Ectodermal cell (in vitro differentiated cells): ENCODE results near the gene LEFTY2.

Experiments used
- H3K27ac ChIP-seq: 2 replicates; pipeline ENCODE4 v1.7.0; 2013; ENCODE audit warnings: mild to moderate bottlenecking, low read depth, low read length; ENCODE audit not compliant: insufficient read depth, poor library complexity, severe bottlenecking
- H3K27me3 ChIP-seq: 2 replicates; pipeline ENCODE4 v1.7.0; 2013; ENCODE audit warnings: mild to moderate bottlenecking, low read length; ENCODE audit not compliant: insufficient read depth, control insufficient read depth, poor library complexity, severe bottlenecking
- H3K36me3 ChIP-seq: one replicate; pipeline ENCODE4 v1.7.0; 2013; ENCODE audit warnings: low read length; ENCODE audit not compliant: control insufficient read depth, insufficient read depth
- H3K4me1 ChIP-seq: one replicate; pipeline ENCODE4 v1.7.0; 2013; ENCODE audit warnings: low read length; ENCODE audit not compliant: control insufficient read depth, insufficient read depth
- H3K4me3 ChIP-seq: 2 replicates; pipeline ENCODE4 v1.7.0; 2013; ENCODE audit warnings: low read depth, low read length, control low read depth; ENCODE audit not compliant: insufficient read depth
- H3K9me3 ChIP-seq: 2 replicates; pipeline ENCODE4 v1.7.0; 2013; ENCODE audit warnings: mild to moderate bottlenecking, low read length, moderate library complexity; ENCODE audit not compliant: control insufficient read depth
- WGBS, 2 experiments: methylation state at CpG; one replicate each; pipeline ENCODE4 v1.1.7; 2013; ENCODE audit warnings: missing lambda C conversion rate in 2 of 2; 5-methylcytosine and 5-hydroxymethylcytosine counted together

Gene LEFTY2

DNA sequence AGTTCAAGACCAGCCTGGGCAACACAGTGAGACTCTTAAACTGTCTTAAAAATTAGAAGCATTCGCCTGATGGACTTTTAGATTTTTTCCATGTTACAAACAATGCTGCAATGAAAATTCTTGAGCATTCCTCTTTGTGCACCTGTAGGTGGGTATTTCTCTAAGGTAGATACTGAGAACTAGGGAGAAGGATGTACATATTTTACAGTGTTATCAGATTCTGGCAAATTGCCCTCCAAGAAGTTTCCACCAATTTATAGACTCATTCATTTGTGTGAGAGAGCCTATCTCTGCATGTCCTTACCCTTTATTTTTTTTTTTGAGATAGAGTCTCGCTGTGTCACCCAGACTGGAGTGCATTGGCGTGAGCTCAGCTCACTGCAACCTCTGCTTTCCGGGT, 12.3 kb upstream of the LEFTY2 start:
- Histone ChIP-seq H3K4me3 (no peak overlapping the region), H3K27me3 (peaks cover 7% of the 10 kb centered on the region), H3K36me3 (no peaks in the 10 kb centered on the region), H3K9me3 (no peaks in the 10 kb centered on the region), H3K4me1 (no peaks in the 10 kb centered on the region), H3K27ac (no peak overlapping the region)
- WGBS, 2 experiments = 91 to 92% methylated on average over 4 of the region's 4 CpGs

DNA sequence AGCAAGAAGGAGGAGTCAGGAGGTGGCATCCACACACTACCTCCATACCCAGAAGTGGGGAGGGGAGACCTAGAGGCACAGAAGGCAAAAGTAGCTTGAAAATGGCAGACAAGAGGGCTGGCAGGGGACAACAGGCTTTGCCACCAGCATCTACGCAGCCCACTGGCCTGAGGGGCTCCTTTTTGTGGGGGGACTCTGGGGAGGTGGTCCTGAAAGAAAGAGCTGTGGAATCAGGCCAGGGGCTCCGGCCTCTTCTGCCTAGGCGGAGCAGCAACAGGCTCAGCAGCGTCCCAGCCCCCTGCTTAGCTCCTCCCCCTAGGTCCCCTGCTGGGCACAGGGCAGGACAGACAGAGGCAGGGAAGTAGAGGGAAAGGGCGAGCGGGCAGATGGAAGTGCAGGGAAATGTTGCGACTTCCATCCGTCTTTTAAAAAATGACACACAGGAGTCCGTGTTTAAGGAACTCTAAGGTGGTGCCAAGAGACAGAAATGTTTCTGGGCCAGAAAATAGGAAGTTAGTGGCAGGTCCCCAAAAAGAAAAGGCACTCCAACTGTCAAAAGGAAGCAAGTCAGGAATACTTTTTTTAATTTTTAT, 10.0 kb upstream of the LEFTY2 start:
- Histone ChIP-seq H3K4me3 (no peak overlapping the region), H3K36me3 (no peaks in the 10 kb centered on the region), H3K27me3 (peaks cover 25% of the 10 kb centered on the region), H3K27ac (no peak overlapping the region), H3K4me1 (peaks cover 6% of the 10 kb centered on the region), H3K9me3 (no peaks in the 10 kb centered on the region)
- 65 to 67% methylated on average over 9 of the region's 9 CpGs for WGBS, 2 experiments

DNA sequence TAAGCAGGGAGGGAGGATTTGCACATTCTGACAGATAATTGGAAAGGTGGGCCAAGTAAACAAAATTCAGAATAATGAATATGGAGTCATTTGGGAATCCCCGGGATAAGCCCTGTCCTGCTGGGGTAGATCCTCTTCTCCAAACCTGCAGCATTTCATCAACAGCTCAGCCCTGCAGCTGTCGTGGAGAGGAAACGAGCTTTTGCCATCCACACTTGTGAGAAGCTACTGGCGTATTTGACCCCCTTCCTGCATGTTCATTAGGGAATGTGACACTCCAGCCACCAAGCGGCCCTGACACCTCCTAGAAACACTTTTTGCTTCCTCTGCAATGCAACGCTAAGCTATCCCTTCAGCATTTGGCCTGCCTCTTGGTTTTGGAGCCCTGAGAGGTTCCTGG, 8.0 kb upstream of the LEFTY2 start:
- Histone ChIP-seq H3K4me1 (peaks cover 21% of the 10 kb centered on the region), H3K9me3 (no peaks in the 10 kb centered on the region), H3K36me3 (no peaks in the 10 kb centered on the region), H3K27ac (no peak overlapping the region), H3K27me3 (peaks cover 25% of the 10 kb centered on the region), H3K4me3 (no peak overlapping the region)
- WGBS, 2 experiments = 47 to 58% methylated on average over 6 of the region's 6 CpGs

DNA sequence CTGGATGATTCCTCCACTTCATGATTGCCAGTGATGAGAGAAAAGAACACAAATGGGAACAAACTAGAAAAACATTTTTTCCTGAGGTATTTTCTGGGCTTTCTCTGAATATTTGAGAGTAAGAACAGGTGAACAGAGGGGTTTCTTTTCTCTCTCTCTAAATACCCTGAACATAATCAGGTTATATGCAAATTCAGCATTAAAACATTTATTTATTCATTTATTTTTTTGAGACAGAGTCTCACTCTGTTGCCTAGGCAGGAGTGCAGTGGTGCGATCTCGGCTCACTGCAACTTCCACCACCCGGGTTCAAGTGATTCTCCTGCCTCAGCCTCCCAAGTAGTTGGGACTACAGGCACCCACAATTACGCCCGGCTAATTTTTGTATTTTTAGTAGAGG, 5.8 kb upstream of the LEFTY2 start:
- H3K9me3 ChIP-seq = no peaks in the 10 kb centered on the region
- no peaks in the 10 kb centered on the region for H3K36me3 ChIP-seq
- WGBS, 2 experiments = 86 to 90% methylated on average over 5 of the region's 5 CpGs
- no peak overlapping the region for H3K27ac ChIP-seq
- peaks cover 35% of the 10 kb centered on the region for H3K27me3 ChIP-seq
- H3K4me3 ChIP-seq = no peak overlapping the region
- H3K4me1 ChIP-seq = peaks cover 23% of the 10 kb centered on the region

- Histone ChIP-seq H3K36me3 (no peaks in the 10 kb centered on the region), H3K9me3 (no peaks in the 10 kb centered on the region), H3K4me3 (no peak overlapping the region), H3K4me1 (peaks cover 29% of the 10 kb centered on the region), H3K27me3 (peaks cover 35% of the 10 kb centered on the region), H3K27ac (no peak overlapping the region)
- WGBS, 2 experiments = 65 to 69% methylated on average over 4 of the region's 4 CpGs
Measured at GRCh38 chr1:225946082-225946620, 5.1 kb upstream of the LEFTY2 start.

GRCh38 chr1:225945564-225945963, 4.5 kb upstream of the LEFTY2 start:
- no peaks in the 10 kb centered on the region for H3K36me3 ChIP-seq
- peaks cover 35% of the 10 kb centered on the region for H3K4me1 ChIP-seq
- WGBS, 2 experiments = 13% methylated on average over 4 of the region's 4 CpGs
- no peak overlapping the region for H3K4me3 ChIP-seq
- peaks cover 35% of the 10 kb centered on the region for H3K27me3 ChIP-seq
- H3K27ac ChIP-seq = no peak overlapping the region
- no peaks in the 10 kb centered on the region for H3K9me3 ChIP-seq

- Histone ChIP-seq H3K4me3 (no peak overlapping the region), H3K36me3 (no peaks in the 10 kb centered on the region), H3K27ac (no peak overlapping the region), H3K4me1 (peaks cover 37% of the 10 kb centered on the region), H3K9me3 (no peaks in the 10 kb centered on the region), H3K27me3 (peaks cover 35% of the 10 kb centered on the region)
- WGBS, 2 experiments = 79 to 86% methylated on average over 7 of the region's 7 CpGs
Measured at GRCh38 chr1:225944951-225945350, 3.9 kb upstream of the LEFTY2 start.

DNA sequence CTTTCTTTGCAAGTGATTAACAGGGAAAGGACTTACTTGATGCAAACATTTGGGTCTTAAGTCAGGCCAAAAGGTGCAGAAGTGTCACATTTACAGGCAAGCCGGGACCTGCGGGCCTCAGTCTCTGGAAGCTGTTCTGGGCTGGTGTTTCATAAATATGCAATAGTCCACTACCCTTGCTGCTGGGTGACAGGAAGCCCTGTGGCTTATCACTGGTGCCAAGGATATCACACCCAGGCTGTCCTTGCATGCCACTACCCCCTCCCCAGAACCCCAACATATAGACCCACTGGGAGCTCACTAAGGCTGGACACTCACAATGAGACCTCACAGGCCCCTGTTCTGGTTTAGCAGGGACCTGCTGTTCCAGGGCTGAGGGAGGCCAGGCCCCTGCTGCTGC, 3.4 kb upstream of the LEFTY2 start:
- Histone ChIP-seq H3K9me3 (no peaks in the 10 kb centered on the region), H3K4me3 (no peak overlapping the region), H3K27ac (no peak overlapping the region), H3K4me1 (peaks cover 37% of the 10 kb centered on the region), H3K27me3 (peaks cover 35% of the 10 kb centered on the region), H3K36me3 (no peaks in the 10 kb centered on the region)
- WGBS, 2 experiments = 93 to 98% methylated on average over 2 of the region's 2 CpGs

GRCh38 chr1:225943582-225943981, 2.6 kb upstream of the LEFTY2 start:
- H3K27ac ChIP-seq = no peak overlapping the region
- H3K4me3 ChIP-seq = no peak overlapping the region
- WGBS, 2 experiments = 93 to 97% methylated on average over 4 of the region's 4 CpGs
- H3K9me3 ChIP-seq = no peaks in the 10 kb centered on the region
- peaks cover 35% of the 10 kb centered on the region for H3K27me3 ChIP-seq
- peaks cover 37% of the 10 kb centered on the region for H3K4me1 ChIP-seq
- no peaks in the 10 kb centered on the region for H3K36me3 ChIP-seq

- H3K36me3 ChIP-seq = no peaks in the 10 kb centered on the region
- H3K4me3 ChIP-seq = no peak overlapping the region
- H3K9me3 ChIP-seq = no peaks in the 10 kb centered on the region
- whole genome bisulfite sequencing, 2 experiments = 74 to 78% methylated on average over 7 of the region's 7 CpGs
- peaks cover 37% of the 10 kb centered on the region for H3K4me1 ChIP-seq
- peaks cover 27% of the 10 kb centered on the region for H3K27me3 ChIP-seq
- no peak overlapping the region for H3K27ac ChIP-seq
Measured at GRCh38 chr1:225942574-225942973, 1.6 kb upstream of the LEFTY2 start.

DNA sequence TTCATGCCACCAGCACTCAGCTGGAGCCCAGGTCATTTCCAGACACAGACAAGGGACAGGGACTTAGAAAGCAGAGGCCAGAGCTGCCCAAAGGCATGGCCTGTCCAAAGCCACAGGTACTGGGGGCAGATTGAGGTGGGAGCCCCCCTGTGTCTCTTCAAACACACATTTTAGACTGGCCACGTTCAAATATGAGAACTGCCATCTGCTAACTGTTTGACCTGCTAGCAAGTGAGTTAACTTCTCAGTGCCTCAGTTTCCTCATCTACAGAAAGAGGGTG, 862 bp upstream of the LEFTY2 start:
- WGBS, 2 experiments = 85 to 93% methylated on average over 1 of the region's 1 CpG
- peaks cover 20% of the 10 kb centered on the region for H3K27me3 ChIP-seq
- no peaks in the 10 kb centered on the region for H3K36me3 ChIP-seq
- peaks cover 37% of the 10 kb centered on the region for H3K4me1 ChIP-seq
- no peaks in the 10 kb centered on the region for H3K9me3 ChIP-seq
- H3K4me3 ChIP-seq = no peak overlapping the region
- H3K27ac ChIP-seq = no peak overlapping the region
